Transverse colon (tissue), 4 donors: Measurements from ENCODE around the gene PASD1.

Experiments
- EP300 ChIP-seq: sonication (generic); formaldehyde crosslinking; IDR thresholded peaks from one replicate; pipeline ENCODE4 v1.6.1; 2017; ENCODE audit warnings: antibody characterized with exemption, low read depth
- POLR2AphosphoS5 ChIP-seq, 3 donors: sonication (generic); formaldehyde crosslinking; IDR thresholded peaks; one replicate each; pipeline ENCODE4 v1.6.1; 2016; ENCODE audit warnings: antibody characterized with exemption in 3 of 3
- TF ChIP-seq, protein P1 (sequence below), 5 experiments: fragments of 200-600 bp in 3 of 5; fragments of 450-650 bp in 2 of 5; sonication (generic) in 3 of 5; IDR thresholded peaks; 1 replicate in 2 of 5; 2 replicates in 3 of 5; pipeline ENCODE4 v1.5.1; 2016 to 2017; ENCODE audit warnings: antibody characterized with exemption in 5 of 5, inconsistent platforms in 3 of 5, mild to moderate bottlenecking in 2 of 5, moderate library complexity in 1 of 5

DNA sequence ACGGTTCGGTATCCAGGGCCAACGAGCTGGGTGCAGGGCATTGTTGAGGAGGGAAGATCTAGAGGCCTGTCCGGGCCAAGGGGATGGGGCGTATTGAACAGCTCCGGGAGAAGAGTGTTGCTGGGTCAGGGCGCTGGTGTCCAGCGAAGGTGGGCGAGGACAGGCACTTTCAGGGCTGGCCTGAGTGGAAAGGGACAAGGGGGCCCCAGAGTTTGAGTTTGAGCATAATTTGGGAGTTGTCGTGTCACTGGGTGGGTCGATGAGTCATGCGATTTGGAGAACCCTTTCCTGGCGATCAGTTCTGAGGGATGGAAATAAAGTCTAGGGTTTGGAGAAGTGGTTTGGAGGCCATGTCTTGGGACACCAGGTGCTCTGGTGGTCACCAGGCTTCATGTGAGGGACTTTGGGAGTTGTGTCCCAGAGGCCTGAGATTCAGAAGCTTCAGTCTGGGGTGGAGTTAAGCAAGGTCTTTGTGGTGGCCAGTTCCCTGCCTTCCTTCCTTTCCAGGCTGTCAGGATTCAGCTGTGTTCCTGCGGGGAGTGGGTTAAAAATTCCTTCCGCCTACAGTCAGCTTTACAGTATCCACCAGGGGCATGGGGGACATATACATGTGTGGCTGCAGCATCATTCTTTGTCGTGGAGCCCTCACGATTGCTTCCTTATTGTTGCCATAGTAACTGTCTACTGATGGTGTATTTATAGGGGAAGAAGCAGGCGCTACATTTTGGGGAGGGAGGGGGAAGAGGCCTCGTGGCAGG lies 132.3 kb downstream of the PASD1 start:
- TF ChIP-seq, protein P1, sequence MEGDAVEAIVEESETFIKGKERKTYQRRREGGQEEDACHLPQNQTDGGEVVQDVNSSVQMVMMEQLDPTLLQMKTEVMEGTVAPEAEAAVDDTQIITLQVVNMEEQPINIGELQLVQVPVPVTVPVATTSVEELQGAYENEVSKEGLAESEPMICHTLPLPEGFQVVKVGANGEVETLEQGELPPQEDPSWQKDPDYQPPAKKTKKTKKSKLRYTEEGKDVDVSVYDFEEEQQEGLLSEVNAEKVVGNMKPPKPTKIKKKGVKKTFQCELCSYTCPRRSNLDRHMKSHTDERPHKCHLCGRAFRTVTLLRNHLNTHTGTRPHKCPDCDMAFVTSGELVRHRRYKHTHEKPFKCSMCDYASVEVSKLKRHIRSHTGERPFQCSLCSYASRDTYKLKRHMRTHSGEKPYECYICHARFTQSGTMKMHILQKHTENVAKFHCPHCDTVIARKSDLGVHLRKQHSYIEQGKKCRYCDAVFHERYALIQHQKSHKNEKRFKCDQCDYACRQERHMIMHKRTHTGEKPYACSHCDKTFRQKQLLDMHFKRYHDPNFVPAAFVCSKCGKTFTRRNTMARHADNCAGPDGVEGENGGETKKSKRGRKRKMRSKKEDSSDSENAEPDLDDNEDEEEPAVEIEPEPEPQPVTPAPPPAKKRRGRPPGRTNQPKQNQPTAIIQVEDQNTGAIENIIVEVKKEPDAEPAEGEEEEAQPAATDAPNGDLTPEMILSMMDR (IDR thresholded peaks at IDR 0.05): no peak
- TF ChIP-seq EP300 (no peak), POLR2AphosphoS5 (IDR thresholded peaks at IDR 0.05) (no peak)
